Activated CD8-positive, alpha-beta T cell treated with anti-CD3 and anti-CD28 coated beads, Interleukin-2, amount 10 ng/mL, durations not matched to agents 7 days and 5 days (primary cell): ENCODE measurements around the gene NUDT1. TPM values are rescaled to one million over a fixed set of nuclear protein-coding genes. Genes with fewer than 3 reads are reported as not detected.

Experiments used
- ATAC-seq: fragments of 150-1000 bp; cut with Tn5 transposase; one replicate; pipeline ENCODE4 v1.10.0; 2021; ENCODE audit warnings: moderate library complexity
- CTCF ChIA-PET: fragments of 350-600 bp; sonication (Branson Sonifier 250); formaldehyde crosslinking; loops from one replicate; lab custom pipeline; 2021; ENCODE audit warnings: antibody characterized with exemption; lab: Charles Lee
- POLR2A ChIA-PET: fragments of 350-600 bp; sonication (Branson Sonifier 250); formaldehyde crosslinking; loops from one replicate; lab custom pipeline; 2021; ENCODE audit warnings: antibody characterized with exemption; lab: Charles Lee
- DNase-seq: peaks from one replicate; pipeline ENCODE4 v3.0.0-alpha.2; 2020
- H3K27ac Mint-ChIP-seq: one replicate; pipeline ENCODE4 v1.8.0; 2021; ENCODE audit warnings: mild to moderate bottlenecking, mixed read lengths
- H3K27me3 Mint-ChIP-seq: one replicate; pipeline ENCODE4 v1.8.0; 2021; ENCODE audit warnings: low read depth, mixed read lengths
- H3K36me3 Mint-ChIP-seq: one replicate; pipeline ENCODE4 v1.8.0; 2021; ENCODE audit warnings: low read depth, mixed read lengths
- H3K4me1 Mint-ChIP-seq: one replicate; pipeline ENCODE4 v1.8.0; 2021; ENCODE audit warnings: low read depth, mixed read lengths
- H3K4me3 Mint-ChIP-seq: one replicate; pipeline ENCODE4 v1.8.0; 2021; ENCODE audit warnings: mild to moderate bottlenecking, mixed read lengths
- H3K9me3 Mint-ChIP-seq: one replicate; pipeline ENCODE4 v1.8.0; 2022; ENCODE audit warnings: mixed read lengths; ENCODE audit not compliant: insufficient read depth
- total RNA-seq, 2 experiments: library from RNA; stranded (reverse); gene quantifications; one replicate each; pipeline ENCODE4 v1.2.3, GENCODE V29; 2021

NUDT1 gene
- total RNA-seq, 2 experiments from 2014 or later, result 126 to 130 TPM

GRCh38 chr7:2279896-2280295 is 37.9 kb downstream of the NUDT1 start:
- no peak overlapping the region for H3K4me3 Mint-ChIP-seq
- peak overlapping the region; percentile 23 for H3K27ac Mint-ChIP-seq
- no peak for DNase-seq
- H3K9me3 Mint-ChIP-seq, result no peaks in the 10 kb centered on the region
- H3K4me1 Mint-ChIP-seq, result peaks cover 6% of the 10 kb centered on the region
- no peak for ATAC-seq
- ChIA-PET POLR2A (no interaction called here), CTCF (interaction anchor here (1.1 kb wide), 1 partner anchor 68 kb away, joined by 3 read pairs; no protein-coding TSS in a partner anchor)
- no peaks in the 10 kb centered on the region for H3K27me3 Mint-ChIP-seq
- no peaks in the 10 kb centered on the region for H3K36me3 Mint-ChIP-seq

GRCh38 chr7:2280424-2280823 is 38.4 kb downstream of the NUDT1 start:
- Mint-ChIP-seq H3K4me3 (no peak overlapping the region), H3K4me1 (peaks cover 6% of the 10 kb centered on the region), H3K36me3 (no peaks in the 10 kb centered on the region), H3K27ac (no peak overlapping the region), H3K27me3 (no peaks in the 10 kb centered on the region), H3K9me3 (no peaks in the 10 kb centered on the region)
- ChIA-PET POLR2A (no interaction called here), CTCF (interaction anchor here (1.1 kb wide), 1 partner anchor 67 kb away, joined by 3 read pairs; no protein-coding TSS in a partner anchor)
- ATAC-seq (no peak), DNase-seq (no peak)

GRCh38 chr7:2281541-2281940 is 39.5 kb downstream of the NUDT1 start:
- CTCF ChIA-PET, result no interaction called here

GRCh38 chr7:2282185-2282751 is 40.2 kb downstream of the NUDT1 start:
- ATAC-seq (no peak), DNase-seq (no peak)
- H3K27ac Mint-ChIP-seq, result peak overlapping the region; percentile 31
- no peaks in the 10 kb centered on the region for H3K27me3 Mint-ChIP-seq
- H3K4me3 Mint-ChIP-seq, result no peak overlapping the region
- H3K9me3 Mint-ChIP-seq, result no peaks in the 10 kb centered on the region
- peaks cover 6% of the 10 kb centered on the region for H3K4me1 Mint-ChIP-seq
- ChIA-PET POLR2A (no interaction called here), CTCF (no interaction called here)
- no peaks in the 10 kb centered on the region for H3K36me3 Mint-ChIP-seq

More at GRCh38 chr7:2281541-2281940, 39.5 kb downstream of the NUDT1 start:
- H3K9me3 Mint-ChIP-seq, result no peaks in the 10 kb centered on the region
- ATAC-seq (no peak), DNase-seq (no peak)
- peaks cover 6% of the 10 kb centered on the region for H3K4me1 Mint-ChIP-seq
- H3K27me3 Mint-ChIP-seq, result no peaks in the 10 kb centered on the region
- no peak overlapping the region for H3K27ac Mint-ChIP-seq
- POLR2A ChIA-PET, result no interaction called here
- H3K36me3 Mint-ChIP-seq, result no peaks in the 10 kb centered on the region
- H3K4me3 Mint-ChIP-seq, result no peak overlapping the region

- Mint-ChIP-seq H3K4me3 (no peak overlapping the region), H3K27ac (no peak overlapping the region), H3K36me3 (no peaks in the 10 kb centered on the region), H3K9me3 (no peaks in the 10 kb centered on the region), H3K27me3 (no peaks in the 10 kb centered on the region), H3K4me1 (peaks cover 6% of the 10 kb centered on the region)
- ChIA-PET POLR2A (interaction anchor here (0.5 kb wide), 1 partner anchor 41 kb away, joined by 3 read pairs; the partner anchor contains the start of genes MRM2 and NUDT1), CTCF (no interaction called here)
- ATAC-seq, result no peak
- DNase-seq, result no peak
These were observed 41.0 kb downstream of the NUDT1 start for GRCh38 chr7:2283074-2283473.

GRCh38 chr7:2287745-2288144 is 45.7 kb downstream of the NUDT1 start:
- DNase-seq (no peak), ATAC-seq (no peak)
- Mint-ChIP-seq H3K27ac (no peak overlapping the region), H3K27me3 (no peaks in the 10 kb centered on the region), H3K4me1 (no peaks in the 10 kb centered on the region), H3K9me3 (no peaks in the 10 kb centered on the region), H3K4me3 (no peak overlapping the region), H3K36me3 (no peaks in the 10 kb centered on the region)
- CTCF ChIA-PET, result no interaction called here
- POLR2A ChIA-PET, result no interaction called here

- Mint-ChIP-seq H3K36me3 (no peaks in the 10 kb centered on the region), H3K4me3 (no peak overlapping the region), H3K27me3 (no peaks in the 10 kb centered on the region), H3K9me3 (no peaks in the 10 kb centered on the region), H3K27ac (no peak overlapping the region), H3K4me1 (no peaks in the 10 kb centered on the region)
- CTCF ChIA-PET, result no interaction called here
- POLR2A ChIA-PET, result no interaction called here
- DNase-seq, result no peak
- no peak for ATAC-seq
These were observed 46.5 kb downstream of the NUDT1 start for GRCh38 chr7:2288503-2288902.

GRCh38 chr7:2289111-2289586 is 47.1 kb downstream of the NUDT1 start:
- H3K36me3 Mint-ChIP-seq, result no peaks in the 10 kb centered on the region
- no peak for ATAC-seq
- CTCF ChIA-PET, result no interaction called here
- no peaks in the 10 kb centered on the region for H3K4me1 Mint-ChIP-seq
- no peaks in the 10 kb centered on the region for H3K9me3 Mint-ChIP-seq
- H3K27me3 Mint-ChIP-seq, result no peaks in the 10 kb centered on the region
- H3K27ac Mint-ChIP-seq, result no peak overlapping the region
- no peak for DNase-seq
- H3K4me3 Mint-ChIP-seq, result no peak overlapping the region
- POLR2A ChIA-PET, result no interaction called here

GRCh38 chr7:2289621-2290020 is 47.6 kb downstream of the NUDT1 start:
- CTCF ChIA-PET, result no interaction called here
- no peak overlapping the region for H3K27ac Mint-ChIP-seq
- H3K36me3 Mint-ChIP-seq, result no peaks in the 10 kb centered on the region
- no peaks in the 10 kb centered on the region for H3K4me1 Mint-ChIP-seq
- H3K27me3 Mint-ChIP-seq, result no peaks in the 10 kb centered on the region
- ATAC-seq (no peak), DNase-seq (no peak)
- no peak overlapping the region for H3K4me3 Mint-ChIP-seq
- POLR2A ChIA-PET, result no interaction called here
- no peaks in the 10 kb centered on the region for H3K9me3 Mint-ChIP-seq

- ChIA-PET POLR2A (interaction anchor here (0.6 kb wide), 1 partner anchor 36 kb away, joined by 4 read pairs; no protein-coding TSS in a partner anchor), CTCF (interaction anchor here (0.6 kb wide), 1 partner anchor 10 kb away, joined by 4 read pairs; no protein-coding TSS in a partner anchor)
- Mint-ChIP-seq H3K36me3 (no peaks in the 10 kb centered on the region), H3K4me3 (no peak overlapping the region), H3K27me3 (no peaks in the 10 kb centered on the region), H3K9me3 (no peaks in the 10 kb centered on the region), H3K4me1 (no peaks in the 10 kb centered on the region), H3K27ac (no peak overlapping the region)
- no peak for ATAC-seq
- DNase-seq, result no peak
These were observed 48.9 kb downstream of the NUDT1 start for GRCh38 chr7:2290877-2291276.

GRCh38 chr7:2295936-2296620 is 54.1 kb downstream of the NUDT1 start:
- Mint-ChIP-seq H3K27ac (no peak overlapping the region), H3K27me3 (no peaks in the 10 kb centered on the region), H3K36me3 (no peaks in the 10 kb centered on the region), H3K4me1 (peaks cover 8% of the 10 kb centered on the region), H3K9me3 (no peaks in the 10 kb centered on the region), H3K4me3 (no peak overlapping the region)
- DNase-seq (no peak), ATAC-seq (no peak)
- ChIA-PET POLR2A (no interaction called here), CTCF (no interaction called here)

- Mint-ChIP-seq H3K9me3 (no peaks in the 10 kb centered on the region), H3K4me3 (no peak overlapping the region), H3K27me3 (no peaks in the 10 kb centered on the region), H3K27ac (no peak overlapping the region), H3K4me1 (peaks cover 8% of the 10 kb centered on the region), H3K36me3 (no peaks in the 10 kb centered on the region)
- ChIA-PET CTCF (no interaction called here), POLR2A (no interaction called here)
- ATAC-seq, result no peak
- DNase-seq, result no peak
These were observed 54.8 kb downstream of the NUDT1 start for GRCh38 chr7:2296832-2297231.
